HG03469 (cell line): Measurements from ENCODE around the gene SLC25A25.
A peak's percentile ranks its signal among the peaks of the same experiment; 100 is the strongest.
"Not testable (repeated sequence)": the region's sequence is repeated elsewhere in the genome, so short reads cannot be mapped to it uniquely, and the experiment has no call there.

Source experiments
- ATAC-seq: cut with Tn5 transposase; IDR thresholded peaks from one replicate; pipeline ENCODE4 v1.9.1; 2021; ENCODE audit warnings: mild to moderate bottlenecking, moderate library complexity, moderate number of reproducible peaks; ENCODE audit not compliant: unreplicated experiment

The SLC25A25 gene

DNA sequence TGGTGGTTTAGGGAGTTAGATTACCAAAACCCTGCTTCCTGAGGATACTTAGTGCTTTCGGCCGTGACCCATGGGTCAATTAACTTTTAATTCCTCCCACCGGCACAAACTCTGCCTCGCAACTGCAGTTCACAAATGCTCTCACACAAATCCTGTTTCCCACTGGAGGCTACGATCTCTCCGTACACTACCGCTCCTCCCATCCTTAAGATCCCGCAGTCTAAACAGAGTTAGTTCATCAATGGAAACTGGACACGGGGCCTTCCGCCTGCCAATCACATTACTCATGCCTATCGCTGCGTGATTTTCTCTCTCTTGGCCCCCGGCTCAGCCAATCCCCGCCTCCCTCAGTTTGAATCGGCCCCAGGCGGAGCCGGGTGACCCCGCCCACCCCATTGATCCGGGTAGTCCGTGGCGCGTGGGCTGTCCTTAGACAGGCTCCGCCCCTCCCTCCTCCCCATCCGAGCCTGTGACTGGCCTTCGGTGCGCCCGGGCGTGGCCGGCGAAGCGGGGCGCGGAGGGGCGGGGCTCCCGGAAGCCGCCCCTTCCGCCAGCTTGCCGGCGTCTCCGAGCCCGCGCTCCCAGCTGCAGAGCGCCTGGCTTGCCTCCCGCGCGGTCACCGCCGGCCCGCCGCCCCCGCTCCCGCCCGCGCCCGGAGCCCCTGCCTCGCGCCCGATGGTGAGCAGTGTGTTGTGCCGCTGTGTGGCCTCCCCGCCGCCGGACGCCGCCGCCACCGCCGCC lies at the start of gene SLC25A25:
SLC25A25 (plus strand) TSS at position 588 of the 741 bp plus-strand sequence; CDS start at position 676, 88 bp downstream.
- ATAC-seq = peak; percentile 51

DNA sequence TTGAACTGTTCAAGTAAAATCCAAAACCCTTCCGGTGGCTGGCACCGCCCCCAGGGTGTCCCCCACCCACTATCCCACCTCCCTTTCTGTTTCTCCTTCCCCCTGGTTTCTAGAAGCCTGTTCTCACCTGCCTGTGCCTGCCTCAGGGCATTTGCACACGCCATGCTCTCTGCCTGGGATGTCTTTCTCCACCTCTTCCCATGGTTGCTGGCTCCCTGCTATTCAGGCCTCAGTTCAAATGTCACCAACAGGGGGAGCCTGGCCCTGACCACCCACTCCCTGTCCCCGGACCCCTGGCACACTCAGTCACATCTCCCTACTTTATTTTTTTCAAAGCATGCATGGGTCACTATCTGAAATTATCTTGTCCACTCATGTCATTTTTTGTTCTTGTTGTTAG lies 47.3 kb upstream of the SLC25A25 start:
- no peak for ATAC-seq

- ATAC-seq = no peak
These were observed 46.9 kb upstream of the SLC25A25 start for GRCh38 chr9:128021098-128021497.

- ATAC-seq = no peak
These were observed 45.1 kb upstream of the SLC25A25 start for GRCh38 chr9:128022886-128023285.

DNA sequence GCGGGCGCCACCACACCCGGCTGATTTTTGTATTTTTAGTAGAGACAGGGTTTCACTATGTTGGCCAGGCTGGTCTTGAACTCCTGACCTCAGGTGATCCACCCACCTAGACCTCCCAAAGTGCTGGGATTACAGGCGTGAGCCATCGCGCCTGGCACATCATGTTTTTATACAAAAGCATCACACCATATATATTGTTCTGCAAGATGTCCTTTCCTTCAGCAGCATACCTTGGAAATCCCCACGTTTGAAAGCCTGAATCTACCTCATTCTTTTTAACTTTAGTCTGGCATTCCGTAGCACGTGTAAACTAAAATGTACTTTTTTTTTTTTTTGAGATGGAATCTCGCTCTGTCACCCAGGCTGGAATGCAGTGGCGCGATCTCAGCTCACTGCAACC lies 44.4 kb upstream of the SLC25A25 start:
- ATAC-seq = not testable (repeated sequence)

GRCh38 chr9:128024761-128025308 lies 43.2 kb upstream of the SLC25A25 start:
- ATAC-seq = no peak

GRCh38 chr9:128025736-128026135 lies 42.3 kb upstream of the SLC25A25 start:
- ATAC-seq = no peak

- ATAC-seq = peak; percentile 39
These were observed 41.7 kb upstream of the SLC25A25 start for GRCh38 chr9:128026255-128026772.

- no peak for ATAC-seq
These were observed 41.1 kb upstream of the SLC25A25 start for GRCh38 chr9:128026773-128027541.

GRCh38 chr9:128027705-128028104 lies 40.3 kb upstream of the SLC25A25 start:
- ATAC-seq = no peak

GRCh38 chr9:128033609-128034008 lies 34.4 kb upstream of the SLC25A25 start:
- ATAC-seq = no peak

DNA sequence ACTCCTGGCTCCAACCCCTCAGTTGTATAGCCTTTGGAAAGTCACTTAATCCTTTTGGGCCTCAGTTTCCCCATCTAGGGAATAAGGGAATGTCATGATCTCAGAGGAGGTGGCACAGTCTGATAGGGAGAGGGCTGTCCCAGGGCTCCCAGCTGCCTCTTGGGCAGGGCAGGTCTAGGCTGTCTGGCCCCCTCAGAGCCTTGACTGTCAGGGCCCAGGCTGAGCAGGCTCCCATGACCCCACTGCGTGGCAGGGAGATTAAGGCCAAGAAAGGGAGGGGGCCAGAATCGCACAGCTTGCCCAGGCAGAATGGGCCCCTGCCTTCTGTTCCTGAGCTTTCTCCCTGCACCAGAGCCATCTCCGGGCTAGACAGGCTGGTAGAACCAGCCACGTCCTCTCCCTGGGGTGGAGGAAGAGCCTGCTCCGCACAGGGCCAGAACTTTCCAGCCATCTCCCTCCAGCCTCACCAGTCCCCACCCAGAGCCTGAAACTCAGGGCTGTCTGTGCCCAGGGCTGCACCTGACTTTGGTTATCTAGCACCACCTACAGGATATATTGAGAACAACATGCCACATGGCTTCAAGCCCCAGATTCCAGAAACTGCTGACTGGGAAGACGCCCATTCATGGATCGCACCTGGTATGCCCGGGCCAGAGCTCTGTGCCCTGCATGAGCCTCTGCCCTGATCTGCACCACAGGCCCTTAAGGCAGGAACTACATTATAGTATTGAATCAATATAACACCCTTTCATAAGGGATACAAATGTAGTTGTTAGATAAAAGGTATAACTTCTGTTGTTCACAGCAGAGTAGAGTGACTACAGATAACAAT lies 33.0 kb upstream of the SLC25A25 start:
- no peak for ATAC-seq

DNA sequence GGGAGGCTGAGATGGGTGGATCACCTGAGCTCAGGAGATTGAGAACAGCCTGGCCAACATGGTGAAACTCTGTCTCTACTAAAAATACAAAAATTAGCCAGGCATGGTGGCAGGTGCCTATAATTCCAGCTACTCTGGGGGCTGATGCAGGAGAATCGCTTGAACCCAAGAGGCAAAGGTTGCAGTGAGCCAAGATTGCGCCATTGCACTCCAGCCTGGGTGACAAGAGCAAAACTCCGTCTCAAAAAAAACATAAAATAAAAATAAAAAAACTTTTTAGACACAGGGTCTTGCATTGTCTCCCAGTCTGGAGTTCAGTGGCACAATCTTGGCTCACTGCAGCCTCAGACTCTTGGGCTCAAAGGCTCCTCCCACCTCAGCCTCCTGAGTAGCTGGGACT lies 31.5 kb upstream of the SLC25A25 start:
- not testable (repeated sequence) for ATAC-seq

- not testable (repeated sequence) for ATAC-seq
These were observed 27.2 kb upstream of the SLC25A25 start for GRCh38 chr9:128040783-128041182.

GRCh38 chr9:128042043-128042442 lies 26.0 kb upstream of the SLC25A25 start:
- no peak for ATAC-seq

GRCh38 chr9:128043467-128043868 lies 24.6 kb upstream of the SLC25A25 start:
- ATAC-seq = no peak

DNA sequence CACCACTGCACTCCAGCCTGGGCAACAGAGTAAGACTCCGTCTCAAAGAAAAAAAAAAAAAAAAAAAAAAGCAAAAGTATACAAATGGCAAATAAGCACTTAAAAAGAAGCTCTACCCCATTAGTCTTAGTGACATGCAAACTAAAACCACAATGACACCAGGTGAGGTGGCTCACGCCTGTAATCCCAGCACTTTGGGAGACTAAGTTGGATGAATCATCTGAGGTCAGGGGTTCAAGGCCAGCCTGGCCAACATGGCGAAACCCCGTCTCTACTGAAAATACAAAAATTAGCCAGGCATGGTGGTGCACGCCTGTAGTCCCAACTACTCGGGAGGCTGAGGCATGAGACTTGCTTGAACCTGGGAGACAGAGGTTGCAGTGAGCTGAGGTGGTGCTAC lies 22.6 kb upstream of the SLC25A25 start:
- ATAC-seq = not testable (repeated sequence)

GRCh38 chr9:128045831-128046230 lies 22.2 kb upstream of the SLC25A25 start:
- no peak for ATAC-seq

DNA sequence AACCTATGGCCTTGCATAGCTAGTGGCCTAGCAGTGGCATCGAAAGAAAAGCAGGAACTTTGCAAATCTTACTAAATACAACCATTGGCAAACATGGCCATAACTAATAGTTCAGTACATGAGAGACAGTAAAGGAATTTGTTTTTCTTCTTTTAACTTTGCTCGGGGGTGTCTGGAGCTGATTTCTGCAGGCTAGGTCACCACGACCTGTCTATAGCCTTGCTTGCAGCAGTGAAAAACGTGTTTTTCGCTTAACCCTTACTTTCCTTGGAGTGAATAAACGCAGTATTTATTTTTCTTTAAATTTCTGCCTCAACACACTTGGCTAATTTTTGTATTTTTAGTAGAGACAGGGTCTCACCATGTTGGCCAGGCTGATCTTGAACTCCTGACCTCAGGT lies 20.8 kb upstream of the SLC25A25 start:
- ATAC-seq = no peak

DNA sequence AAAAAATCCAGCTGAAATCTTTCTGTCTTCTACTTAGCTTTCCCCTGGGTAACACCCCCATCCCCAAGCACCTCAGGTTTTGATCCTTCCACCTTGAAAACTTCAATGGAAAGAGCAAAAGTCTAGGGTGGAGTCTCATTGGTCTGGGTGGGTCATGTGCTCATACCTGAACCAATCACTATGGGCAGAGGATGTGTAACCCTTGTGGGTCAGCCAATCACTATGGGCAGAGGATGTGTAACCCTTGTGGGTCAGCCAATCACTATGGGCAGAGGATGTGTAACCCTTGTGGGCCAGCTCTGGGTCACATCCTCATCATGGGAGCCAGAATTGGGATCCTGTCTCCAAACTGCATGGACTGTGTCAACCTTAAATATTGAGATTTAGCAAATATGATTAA lies 19.4 kb upstream of the SLC25A25 start:
- no peak for ATAC-seq

DNA sequence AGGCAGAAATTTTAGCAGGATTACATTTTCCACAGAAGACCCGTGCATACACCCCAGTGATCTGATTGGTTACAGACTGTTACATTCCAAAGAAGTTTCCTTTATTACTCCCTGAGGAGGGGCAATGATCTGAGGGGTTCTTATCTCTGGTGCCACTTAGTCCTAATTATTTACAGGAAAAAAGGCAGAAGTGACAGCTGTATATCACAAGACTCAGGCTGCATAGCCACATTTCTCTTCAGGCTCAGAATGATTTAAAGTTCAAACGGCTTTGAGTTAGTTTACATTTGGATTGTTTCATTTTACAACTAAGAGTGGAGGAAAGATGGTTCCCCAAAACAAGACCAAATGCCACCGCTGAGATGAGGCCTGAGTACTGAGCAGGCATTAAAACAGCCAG lies 18.2 kb upstream of the SLC25A25 start:
- no peak for ATAC-seq
